IPS-18c (cell line): ENCODE measurements around the gene TRMT61B.

Experiments
- H3K4me3 ChIP-seq: 2 replicates; pipeline ENCODE4 v1.7.0; 2013; ENCODE audit warnings: low read depth, mild to moderate bottlenecking, low read length, moderate library complexity; ENCODE audit not compliant: insufficient read depth
- H3K9me3 ChIP-seq: one replicate; pipeline ENCODE4 v1.6.1; 2013; ENCODE audit warnings: mild to moderate bottlenecking, low read length, moderate library complexity; ENCODE audit not compliant: control insufficient read depth, insufficient read depth

TRMT61B gene

DNA sequence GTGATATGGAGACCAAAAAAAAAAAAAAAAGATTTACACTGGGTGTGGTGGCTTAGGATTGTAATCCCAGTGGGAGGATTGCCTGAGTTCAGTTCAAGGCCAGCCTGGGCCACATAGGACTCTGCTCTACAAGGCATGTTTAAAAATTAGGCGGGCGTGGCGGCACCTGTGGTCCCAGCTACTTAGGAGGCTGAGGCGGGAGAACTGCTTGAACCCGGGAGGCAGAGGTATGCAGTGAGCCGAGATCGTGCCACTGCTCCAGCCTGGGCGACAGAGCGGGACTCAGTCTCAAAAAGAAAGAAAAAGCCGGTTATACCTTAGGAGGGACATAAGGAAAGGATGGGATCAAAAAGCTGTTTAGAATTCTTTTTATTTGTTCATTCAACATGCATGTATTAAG, 60.2 kb downstream of the TRMT61B start:
- Histone ChIP-seq H3K4me3 (peak overlapping the region; percentile 32), H3K9me3 (no peaks in the 10 kb centered on the region)

DNA sequence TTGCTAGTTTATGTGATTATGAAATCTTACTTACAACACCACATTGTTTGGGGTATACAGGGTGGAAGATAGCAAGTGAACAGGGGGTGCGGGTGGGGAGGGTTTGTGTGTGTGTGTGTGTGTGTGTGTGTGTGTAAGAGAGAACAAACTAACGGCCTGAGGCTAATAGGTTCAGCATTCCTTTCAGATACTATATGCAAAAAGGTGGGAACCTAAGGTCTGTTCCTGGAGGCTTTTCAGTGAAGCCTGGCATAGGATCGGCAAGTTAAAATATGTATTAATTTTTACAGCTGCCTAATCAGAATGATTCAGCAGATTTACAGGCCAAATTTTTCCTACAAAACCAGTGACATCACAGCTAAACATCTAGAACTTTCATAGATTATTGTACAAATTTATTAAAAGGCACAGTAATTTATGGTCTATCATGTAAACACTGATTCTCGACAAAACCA, 67.1 kb downstream of the TRMT61B start:
- H3K9me3 ChIP-seq = no peaks in the 10 kb centered on the region

DNA sequence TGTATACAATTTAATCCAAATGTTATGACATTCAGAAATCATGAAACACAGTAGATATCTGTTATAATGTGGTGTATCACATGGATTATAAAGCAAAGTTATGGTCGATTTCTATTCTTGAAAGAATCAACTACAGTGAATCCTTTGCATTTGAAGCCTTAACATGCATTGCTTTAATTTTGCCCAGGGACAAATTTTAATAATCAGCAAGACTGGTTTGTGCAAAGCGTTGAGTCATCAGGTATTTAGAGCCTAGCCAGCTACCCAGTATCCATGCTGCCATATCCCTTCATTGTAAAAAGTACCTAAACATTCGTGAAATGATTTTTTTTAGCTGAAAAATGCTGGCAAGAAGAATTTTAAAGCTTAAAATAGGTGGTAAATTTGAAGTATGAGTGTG, 68.4 kb downstream of the TRMT61B start:
- Histone ChIP-seq H3K4me3 (no peak overlapping the region), H3K9me3 (no peaks in the 10 kb centered on the region)

More for the DNA sequence above, 67.1 kb downstream of the TRMT61B start:
- H3K4me3 ChIP-seq = no peak overlapping the region
